HFFc6 (cell line): ENCODE results near the gene ADAMTSL5. TPM values are rescaled to one million over a fixed set of nuclear protein-coding genes. Genes with fewer than 3 reads are reported as not detected.
"Not testable (repeated sequence)": the region's sequence is repeated elsewhere in the genome, so short reads cannot be mapped to it uniquely, and the experiment has no call there.

Source experiments
- DNase-seq: peaks from one replicate; pipeline ENCODE4 v3.0.0-alpha.2; 2018
- H3K27ac Mint-ChIP-seq: 2 replicates; pipeline ENCODE4 v1.8.0; 2020; ENCODE audit warnings: mild to moderate bottlenecking, mixed read lengths
- H3K27me3 Mint-ChIP-seq: 2 replicates; pipeline ENCODE4 v1.8.0; 2021; ENCODE audit warnings: mild to moderate bottlenecking, moderate library complexity, mixed read lengths; ENCODE audit not compliant: insufficient read depth
- H3K36me3 Mint-ChIP-seq: 2 replicates; pipeline ENCODE4 v1.8.0; 2021; ENCODE audit warnings: low read depth, mixed read lengths
- H3K4me1 Mint-ChIP-seq: 2 replicates; pipeline ENCODE4 v1.8.0; 2020; ENCODE audit warnings: low read depth, mixed read lengths
- H3K4me3 Mint-ChIP-seq: 2 replicates; pipeline ENCODE4 v1.8.0; 2020; ENCODE audit warnings: mild to moderate bottlenecking, moderate library complexity, mixed read lengths
- H3K9me3 Mint-ChIP-seq: 2 replicates; pipeline ENCODE4 v1.8.0; 2020; ENCODE audit warnings: mild to moderate bottlenecking, mixed read lengths
- total RNA-seq, 6 experiments: library from RNA; stranded (reverse); fragmentation: NEBNext Ultra II Directional; extraction: Animal tissue kit (Norgen Biotek cat#: 25700); gene quantifications; 2 replicates in 1 of 6; 3 replicates in 5 of 6; pipeline ENCODE4 v1.2.3, GENCODE V29; 2021
- TF ChIP-seq, protein P1 (sequence below): fragments of 200-600 bp; sonication (generic); IDR thresholded peaks from 2 replicates; pipeline ENCODE4 v1.5.0; 2021; ENCODE audit warnings: antibody characterized with exemption, mild to moderate bottlenecking

The ADAMTSL5 gene
- total RNA-seq, 6 experiments from 2014 or later: 14.9 to 20.5 (median 16.2) TPM

DNA sequence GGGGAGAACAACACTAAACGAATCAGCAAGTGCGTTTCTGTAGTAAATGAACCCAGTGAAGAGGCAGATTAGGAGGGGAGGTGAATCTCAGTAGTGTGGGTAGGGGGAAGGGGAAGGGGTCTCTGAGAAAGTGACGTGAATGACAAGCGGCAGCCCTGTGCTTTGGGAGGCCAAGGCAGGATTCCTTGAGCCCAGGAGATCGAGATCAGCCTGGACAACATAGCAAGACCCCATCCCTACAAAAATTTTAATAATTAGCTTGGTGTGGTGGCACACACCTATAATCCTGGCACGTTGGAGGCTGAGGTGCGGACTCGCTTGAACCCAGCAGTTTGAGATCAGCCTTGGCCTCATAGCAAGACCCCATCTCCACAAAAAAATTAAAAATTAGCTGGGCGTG, 19.2 kb upstream of the ADAMTSL5 start:
- TF ChIP-seq, protein P1, sequence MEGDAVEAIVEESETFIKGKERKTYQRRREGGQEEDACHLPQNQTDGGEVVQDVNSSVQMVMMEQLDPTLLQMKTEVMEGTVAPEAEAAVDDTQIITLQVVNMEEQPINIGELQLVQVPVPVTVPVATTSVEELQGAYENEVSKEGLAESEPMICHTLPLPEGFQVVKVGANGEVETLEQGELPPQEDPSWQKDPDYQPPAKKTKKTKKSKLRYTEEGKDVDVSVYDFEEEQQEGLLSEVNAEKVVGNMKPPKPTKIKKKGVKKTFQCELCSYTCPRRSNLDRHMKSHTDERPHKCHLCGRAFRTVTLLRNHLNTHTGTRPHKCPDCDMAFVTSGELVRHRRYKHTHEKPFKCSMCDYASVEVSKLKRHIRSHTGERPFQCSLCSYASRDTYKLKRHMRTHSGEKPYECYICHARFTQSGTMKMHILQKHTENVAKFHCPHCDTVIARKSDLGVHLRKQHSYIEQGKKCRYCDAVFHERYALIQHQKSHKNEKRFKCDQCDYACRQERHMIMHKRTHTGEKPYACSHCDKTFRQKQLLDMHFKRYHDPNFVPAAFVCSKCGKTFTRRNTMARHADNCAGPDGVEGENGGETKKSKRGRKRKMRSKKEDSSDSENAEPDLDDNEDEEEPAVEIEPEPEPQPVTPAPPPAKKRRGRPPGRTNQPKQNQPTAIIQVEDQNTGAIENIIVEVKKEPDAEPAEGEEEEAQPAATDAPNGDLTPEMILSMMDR: no peak
- peaks cover 6% of the 10 kb centered on the region for H3K27me3 Mint-ChIP-seq
- H3K36me3 Mint-ChIP-seq: no peaks in the 10 kb centered on the region
- no peaks in the 10 kb centered on the region for H3K4me1 Mint-ChIP-seq
- no peak for DNase-seq
- H3K4me3 Mint-ChIP-seq: no peak overlapping the region
- H3K27ac Mint-ChIP-seq: no peak overlapping the region
- H3K9me3 Mint-ChIP-seq: no peaks in the 10 kb centered on the region

DNA sequence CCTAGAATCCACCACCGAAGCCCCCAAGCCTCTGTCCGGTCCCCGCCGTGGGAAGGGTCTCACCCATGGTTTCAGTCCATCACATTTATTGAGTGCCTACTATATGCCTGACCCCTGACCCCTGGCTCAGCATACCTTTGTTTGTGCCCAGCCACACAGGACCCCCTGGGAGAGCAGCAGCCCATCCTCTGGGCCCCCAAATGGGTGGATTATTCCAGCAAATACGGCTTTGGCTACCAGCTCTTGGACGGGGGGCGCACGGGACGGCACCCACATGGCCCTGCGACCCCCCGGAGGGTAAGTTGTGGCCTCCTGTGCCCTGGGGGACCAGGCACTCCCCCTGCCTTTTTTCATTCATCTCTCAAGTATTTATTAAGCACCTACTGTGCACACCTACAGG, 18.8 kb upstream of the ADAMTSL5 start:
- Mint-ChIP-seq H3K4me1 (no peaks in the 10 kb centered on the region), H3K27ac (no peak overlapping the region), H3K36me3 (no peaks in the 10 kb centered on the region), H3K4me3 (no peak overlapping the region), H3K27me3 (peaks cover 6% of the 10 kb centered on the region), H3K9me3 (no peaks in the 10 kb centered on the region)
- TF ChIP-seq, protein P1: no peak
- no peak for DNase-seq

DNA sequence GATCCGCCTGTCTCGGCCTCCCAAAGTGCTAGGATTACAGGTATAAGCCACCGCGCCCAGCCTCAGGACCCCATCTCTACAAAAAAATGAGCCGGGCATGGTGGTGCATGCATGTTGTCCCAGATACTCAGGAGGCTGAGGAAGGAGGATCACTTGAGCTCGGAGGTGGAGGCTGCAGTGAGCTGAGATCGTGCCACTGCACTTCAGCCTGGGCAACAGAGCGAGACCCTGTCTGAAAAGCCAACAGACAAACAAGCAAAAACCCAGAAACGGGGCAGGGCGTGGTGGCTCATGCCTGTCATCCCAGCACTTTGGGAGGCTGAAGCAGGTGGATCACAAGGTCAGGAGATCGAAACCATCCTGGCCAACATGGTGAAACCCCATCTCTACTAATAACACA, 18.0 kb upstream of the ADAMTSL5 start:
- H3K27me3 Mint-ChIP-seq, H3K4me1 Mint-ChIP-seq, DNase-seq, H3K9me3 Mint-ChIP-seq, H3K4me3 Mint-ChIP-seq, H3K27ac Mint-ChIP-seq, H3K36me3 Mint-ChIP-seq: not testable (repeated sequence)

DNA sequence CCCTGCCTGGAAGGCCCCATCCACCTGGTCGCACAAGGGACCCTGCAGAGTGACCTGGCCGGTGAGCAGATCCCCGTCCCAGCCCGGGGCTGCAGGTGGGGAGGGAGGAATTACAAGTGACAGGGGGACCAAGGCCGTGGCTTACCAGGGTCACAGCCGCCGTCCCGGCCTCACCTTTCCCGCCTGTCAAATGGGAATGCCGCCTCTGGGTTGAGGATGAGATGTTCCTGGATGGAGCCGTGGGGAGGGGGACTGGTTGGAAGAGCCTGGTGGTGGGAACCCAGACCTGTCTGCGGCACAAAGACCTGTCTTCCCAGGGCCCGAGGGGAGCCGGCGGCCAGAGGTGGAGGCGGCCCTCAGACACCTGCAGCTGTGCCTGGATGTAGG, 16.6 kb upstream of the ADAMTSL5 start:
- Mint-ChIP-seq H3K4me1 (no peaks in the 10 kb centered on the region; the same call in 1 of the 2 replicates), H3K4me3 (no peak overlapping the region), H3K27me3 (peaks cover 6% of the 10 kb centered on the region), H3K27ac (no peak overlapping the region), H3K9me3 (peaks cover 6% of the 10 kb centered on the region), H3K36me3 (no peaks in the 10 kb centered on the region)
- DNase-seq: no peak
- TF ChIP-seq, protein P1: no peak

DNA sequence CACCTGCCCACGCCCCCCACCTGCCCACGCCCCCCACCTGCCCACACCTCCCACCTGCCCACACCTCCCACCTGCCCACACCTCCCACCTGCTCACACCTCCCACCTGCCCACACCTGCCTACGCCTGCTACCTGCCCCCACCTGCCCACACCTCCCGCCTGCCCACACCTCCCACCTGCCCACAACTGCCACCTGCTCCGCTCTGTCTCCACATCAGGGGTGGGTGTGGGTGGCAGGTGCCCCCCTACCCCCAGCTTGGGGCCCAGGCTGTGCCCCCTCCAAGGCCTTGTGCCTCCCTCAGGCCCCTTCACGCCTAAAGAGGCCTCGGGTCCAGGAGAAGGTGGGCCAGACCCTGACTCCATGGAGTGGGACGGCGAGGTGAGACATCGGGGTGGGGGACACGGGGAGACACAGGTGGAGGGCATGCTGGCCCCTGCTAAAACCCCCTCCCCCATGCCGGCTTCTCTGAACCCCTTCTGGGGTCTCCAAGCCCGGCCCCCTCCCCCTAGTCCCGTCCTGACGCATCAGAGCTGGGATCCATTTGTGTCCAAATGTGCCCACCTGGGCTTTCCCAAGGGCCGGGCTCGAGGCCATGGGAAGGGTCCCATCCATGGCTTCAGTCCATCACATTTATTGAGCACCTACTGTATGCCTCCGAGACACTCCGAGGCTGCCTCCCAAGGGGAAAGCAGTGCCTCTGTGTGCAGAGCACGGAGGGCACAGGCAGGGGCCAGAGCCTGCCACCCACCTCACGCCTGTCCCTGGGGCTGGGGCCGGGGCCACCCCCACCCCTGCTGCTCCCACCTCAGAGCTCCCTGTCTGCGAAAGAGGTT, 16.0 kb upstream of the ADAMTSL5 start:
- no peak for DNase-seq
- H3K9me3 Mint-ChIP-seq: peaks cover 7% of the 10 kb centered on the region
- H3K36me3 Mint-ChIP-seq: no peaks in the 10 kb centered on the region
- H3K4me3 Mint-ChIP-seq: no peak overlapping the region
- no peaks in the 10 kb centered on the region; the same call in 1 of the 2 replicates for H3K4me1 Mint-ChIP-seq
- H3K27me3 Mint-ChIP-seq: peaks cover 8% of the 10 kb centered on the region
- H3K27ac Mint-ChIP-seq: no peak overlapping the region
- TF ChIP-seq, protein P1: no peak

DNA sequence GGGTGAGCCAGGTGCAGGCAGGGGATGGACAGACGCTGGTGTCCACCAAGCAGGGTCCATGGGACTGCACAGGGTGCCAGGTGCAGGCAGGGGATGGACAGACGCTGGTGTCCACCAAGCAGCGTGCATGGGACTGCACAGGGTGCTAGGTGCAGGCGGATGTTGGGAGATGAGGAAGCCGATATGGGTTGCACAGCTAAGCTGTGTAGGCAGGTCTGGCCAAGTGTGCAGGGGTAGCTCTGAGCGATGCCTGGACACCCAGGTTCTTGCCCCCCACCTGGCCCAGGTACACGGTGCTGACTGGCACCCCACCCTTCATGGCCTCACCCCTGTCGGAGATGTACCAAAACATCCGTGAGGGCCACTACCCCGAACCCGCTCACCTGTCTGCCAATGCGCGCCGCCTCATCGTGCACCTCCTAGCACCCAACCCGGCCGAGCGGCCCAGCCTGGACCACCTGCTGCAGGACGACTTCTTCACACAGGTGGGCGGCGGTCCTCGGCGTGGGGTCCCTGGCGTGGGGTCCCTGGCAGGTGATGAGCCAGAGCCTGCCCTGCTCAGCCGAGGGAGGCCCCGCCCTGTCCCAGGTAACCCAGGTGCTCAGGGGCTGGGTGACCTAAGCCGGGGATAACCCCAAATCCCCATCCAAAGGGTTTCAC, 15.0 kb upstream of the ADAMTSL5 start:
- Mint-ChIP-seq H3K36me3 (no peaks in the 10 kb centered on the region), H3K27ac (no peak overlapping the region), H3K27me3 (peaks cover 14% of the 10 kb centered on the region), H3K9me3 (peaks cover 7% of the 10 kb centered on the region), H3K4me3 (no peak overlapping the region), H3K4me1 (no peaks in the 10 kb centered on the region; the same call in 1 of the 2 replicates)
- DNase-seq: no peak
- TF ChIP-seq, protein P1: no peak
